Astrocyte (in vitro differentiated cells and primary cell): ENCODE results near the gene BASP1.

Source experiments
- CTCF ChIP-seq: IDR thresholded peaks from 2 replicates; pipeline ENCODE4 v1.5.1; 2011; ENCODE audit warnings: low read depth, mild to moderate bottlenecking, inconsistent platforms, low read length, moderate library complexity; ENCODE audit not compliant: insufficient read depth
- EZH2 ChIP-seq: IDR thresholded peaks from 2 replicates; pipeline ENCODE4 v1.6.1; 2012; ENCODE audit warnings: mild to moderate bottlenecking, low read length, inconsistent platforms; ENCODE audit not compliant: insufficient read depth

GRCh38 chr5:17174965-17175364, 42.5 kb upstream of the BASP1 start:
- no peak for TF ChIP-seq CTCF
- no peak for TF ChIP-seq EZH2
